IPS-15b (cell line): ENCODE data around the gene GNB3.

Experiments used
- H3K27me3 ChIP-seq: one replicate; pipeline ENCODE4 v1.6.1; 2013; ENCODE audit warnings: low read length; ENCODE audit not compliant: control insufficient read depth, insufficient read depth
- H3K36me3 ChIP-seq: one replicate; pipeline ENCODE4 v1.6.1; 2013; ENCODE audit warnings: low read length; ENCODE audit not compliant: control insufficient read depth, insufficient read depth
- H3K4me1 ChIP-seq: one replicate; pipeline ENCODE4 v1.6.1; 2013; ENCODE audit warnings: mild to moderate bottlenecking, low read length; ENCODE audit not compliant: control insufficient read depth, insufficient read depth
- H3K4me3 ChIP-seq: one replicate; pipeline ENCODE4 v1.5.1; 2013; ENCODE audit warnings: low read depth, low read length
- H3K9ac ChIP-seq: one replicate; pipeline ENCODE4 v1.6.1; 2013; ENCODE audit warnings: low read depth, mild to moderate bottlenecking, low read length
- H3K9me3 ChIP-seq: one replicate; pipeline ENCODE4 v1.6.1; 2013; ENCODE audit warnings: mild to moderate bottlenecking, low read length; ENCODE audit not compliant: control insufficient read depth, insufficient read depth

Gene GNB3

DNA sequence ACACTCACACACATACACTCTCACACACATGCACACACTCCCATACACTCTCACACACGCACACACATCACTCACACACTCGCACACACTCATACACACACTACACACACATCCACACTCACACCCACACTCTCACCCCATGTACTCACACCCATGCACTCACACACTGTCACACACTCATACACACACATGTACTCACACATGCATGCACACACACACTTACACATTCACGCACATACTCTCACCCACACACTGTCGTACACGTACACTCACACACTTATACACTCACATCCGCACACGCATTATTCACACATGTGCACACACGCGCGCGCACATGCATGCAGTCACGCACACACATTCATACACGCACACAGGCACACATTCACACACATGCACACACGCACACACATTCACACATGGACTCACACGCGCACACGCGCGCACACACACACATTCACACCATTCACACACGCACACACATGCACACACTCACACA lies 23.0 kb upstream of the GNB3 start:
- H3K4me1 ChIP-seq: peaks cover 16% of the 10 kb centered on the region
- H3K9me3 ChIP-seq: no peaks in the 10 kb centered on the region
- no peak overlapping the region for H3K9ac ChIP-seq
- H3K4me3 ChIP-seq: no peak overlapping the region
- H3K27me3 ChIP-seq: peaks cover 21% of the 10 kb centered on the region
- no peaks in the 10 kb centered on the region for H3K36me3 ChIP-seq

DNA sequence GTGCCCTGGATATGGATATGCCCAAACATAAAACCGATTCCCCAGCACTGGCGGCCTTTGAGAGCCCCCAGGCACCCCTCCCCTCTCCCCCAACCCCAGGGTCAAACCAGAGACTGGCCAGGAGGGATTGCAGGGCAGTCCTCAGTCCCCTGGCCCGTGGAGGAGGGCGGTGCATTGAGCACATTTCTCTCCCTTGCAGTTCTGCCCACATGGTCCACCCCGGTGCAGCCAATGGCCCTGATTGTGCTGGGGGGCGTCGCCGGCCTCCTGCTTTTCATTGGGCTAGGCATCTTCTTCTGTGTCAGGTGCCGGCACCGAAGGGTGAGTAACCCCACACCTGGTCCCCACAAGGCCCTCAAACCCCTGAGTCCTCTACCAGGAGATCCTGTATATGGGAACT lies 22.5 kb upstream of the GNB3 start:
- Histone ChIP-seq H3K4me1 (peaks cover 22% of the 10 kb centered on the region), H3K4me3 (no peak overlapping the region), H3K9me3 (no peaks in the 10 kb centered on the region), H3K9ac (no peak overlapping the region), H3K36me3 (no peaks in the 10 kb centered on the region), H3K27me3 (peaks cover 26% of the 10 kb centered on the region)

DNA sequence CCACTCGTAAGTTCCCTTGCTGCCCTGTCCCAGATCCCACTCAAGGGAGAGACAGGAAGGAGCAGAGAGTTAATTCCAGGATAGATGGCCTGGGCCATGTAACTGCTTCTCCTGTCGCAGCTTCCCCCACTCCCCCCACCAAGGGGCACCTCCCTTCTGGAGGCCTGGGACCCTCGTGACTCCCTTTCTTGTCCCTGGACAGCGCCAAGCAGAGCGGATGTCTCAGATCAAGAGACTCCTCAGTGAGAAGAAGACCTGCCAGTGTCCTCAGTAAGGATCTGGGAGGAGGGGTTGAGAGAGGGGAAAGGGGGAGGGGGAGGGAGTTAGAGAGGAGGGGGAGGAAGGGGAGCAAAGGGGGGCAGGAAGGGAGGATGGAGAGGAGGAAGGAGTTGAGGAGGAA lies 22.1 kb upstream of the GNB3 start:
- no peaks in the 10 kb centered on the region for H3K36me3 ChIP-seq
- H3K4me3 ChIP-seq: no peak overlapping the region
- H3K9me3 ChIP-seq: no peaks in the 10 kb centered on the region
- peaks cover 22% of the 10 kb centered on the region for H3K4me1 ChIP-seq
- H3K9ac ChIP-seq: no peak overlapping the region
- H3K27me3 ChIP-seq: peaks cover 29% of the 10 kb centered on the region

DNA sequence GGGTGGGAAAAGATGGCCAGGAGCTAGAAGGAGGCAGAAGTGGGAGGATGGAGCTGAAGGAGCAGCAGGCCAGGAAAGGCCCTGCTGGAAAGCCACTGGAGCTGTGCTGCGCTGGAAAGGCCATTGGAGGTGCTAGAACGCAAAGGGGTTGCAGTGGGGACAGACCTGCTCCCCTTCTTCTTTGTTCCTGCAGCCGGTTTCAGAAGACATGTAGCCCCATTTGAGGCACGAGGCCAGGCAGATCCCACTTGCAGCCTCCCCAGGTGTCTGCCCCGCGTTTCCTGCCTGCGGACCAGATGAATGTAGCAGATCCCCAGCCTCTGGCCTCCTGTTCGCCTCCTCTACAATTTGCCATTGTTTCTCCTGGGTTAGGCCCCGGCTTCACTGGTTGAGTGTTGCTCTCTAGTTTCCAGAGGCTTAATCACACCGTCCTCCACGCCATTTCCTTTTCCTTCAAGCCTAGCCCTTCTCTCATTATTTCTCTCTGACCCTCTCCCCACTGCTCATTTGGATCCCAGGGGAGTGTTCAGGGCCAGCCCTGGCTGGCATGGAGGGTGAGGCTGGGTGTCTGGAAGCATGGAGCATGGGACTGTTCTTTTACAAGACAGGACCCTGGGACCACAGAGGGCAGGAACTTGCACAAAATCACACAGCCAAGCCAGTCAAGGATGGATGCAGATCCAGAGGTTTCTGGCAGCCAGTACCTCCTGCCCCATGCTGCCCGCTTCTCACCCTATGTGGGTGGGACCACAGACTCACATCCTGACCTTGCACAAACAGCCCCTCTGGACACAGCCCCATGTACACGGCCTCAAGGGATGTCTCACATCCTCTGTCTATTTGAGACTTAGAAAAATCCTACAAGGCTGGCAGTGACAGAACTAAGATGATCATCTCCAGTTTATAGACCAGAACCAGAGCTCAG lies 21.4 kb upstream of the GNB3 start:
- H3K9me3 ChIP-seq: no peaks in the 10 kb centered on the region
- peaks cover 33% of the 10 kb centered on the region for H3K27me3 ChIP-seq
- H3K4me3 ChIP-seq: no peak overlapping the region
- H3K36me3 ChIP-seq: peaks cover 3% of the 10 kb centered on the region
- H3K4me1 ChIP-seq: peaks cover 22% of the 10 kb centered on the region
- no peak overlapping the region for H3K9ac ChIP-seq

DNA sequence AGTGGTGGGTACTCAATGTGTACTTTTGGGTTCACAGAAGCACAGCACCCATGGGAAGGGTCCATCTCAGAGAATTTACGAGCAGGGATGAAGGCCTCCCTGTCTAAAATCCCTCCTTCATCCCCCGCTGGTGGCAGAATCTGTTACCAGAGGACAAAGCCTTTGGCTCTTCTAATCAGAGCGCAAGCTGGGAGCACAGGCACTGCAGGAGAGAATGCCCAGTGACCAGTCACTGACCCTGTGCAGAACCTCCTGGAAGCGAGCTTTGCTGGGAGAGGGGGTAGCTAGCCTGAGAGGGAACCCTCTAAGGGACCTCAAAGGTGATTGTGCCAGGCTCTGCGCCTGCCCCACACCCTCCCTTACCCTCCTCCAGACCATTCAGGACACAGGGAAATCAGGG lies 20.6 kb upstream of the GNB3 start:
- peaks cover 41% of the 10 kb centered on the region for H3K27me3 ChIP-seq
- no peaks in the 10 kb centered on the region for H3K9me3 ChIP-seq
- H3K4me1 ChIP-seq: peaks cover 25% of the 10 kb centered on the region
- H3K4me3 ChIP-seq: peak overlapping the region; percentile 18
- H3K9ac ChIP-seq: no peak overlapping the region
- H3K36me3 ChIP-seq: peaks cover 3% of the 10 kb centered on the region

DNA sequence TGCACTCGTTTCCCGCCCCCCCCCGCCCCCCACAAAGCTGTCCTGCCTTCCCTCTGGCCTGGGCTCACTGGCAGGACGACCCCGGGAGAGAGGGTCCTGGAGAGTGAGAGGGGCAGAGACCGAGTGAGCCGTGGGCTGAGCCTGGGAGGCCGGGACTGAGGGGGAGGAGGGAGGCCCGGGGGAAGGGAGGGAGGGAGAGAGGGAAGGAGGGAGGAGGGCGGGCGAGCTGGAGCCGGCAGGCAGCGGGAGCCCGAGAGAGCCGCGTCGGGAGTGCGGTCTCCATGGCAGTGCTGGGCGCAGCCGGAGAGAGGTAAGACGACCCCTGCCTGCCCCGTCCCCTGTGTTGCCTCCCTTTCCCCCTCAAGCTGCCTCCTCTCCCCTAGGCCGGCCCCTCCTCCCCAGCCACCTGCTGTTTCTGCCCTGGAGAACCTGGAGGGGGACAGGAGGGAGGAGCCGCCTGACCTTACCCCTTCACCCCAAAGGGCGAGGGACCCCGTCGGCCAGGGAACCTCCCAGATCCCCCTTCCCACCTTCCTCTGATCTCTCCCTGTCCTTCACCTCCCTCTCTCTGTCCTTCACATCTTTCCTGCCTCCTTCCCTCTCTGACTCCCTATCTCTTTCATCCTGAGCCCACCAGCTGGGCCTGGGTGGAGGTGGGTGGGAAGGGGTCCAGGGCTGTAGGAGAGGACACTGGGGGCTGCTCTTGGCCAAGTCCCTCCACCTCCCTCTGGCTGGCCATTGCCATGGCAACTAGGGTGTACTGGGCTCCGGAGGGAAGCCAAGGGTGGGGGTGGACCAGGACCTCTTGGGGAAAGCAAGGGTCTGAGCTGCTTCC lies 18.9 kb upstream of the GNB3 start, which contains the start of gene GPR162:
Gene GPR162, plus strand, starts transcription at position 231 of the 835 bp plus-strand sequence. CDS start 2,078 bp downstream, outside the sequence.
- Histone ChIP-seq H3K4me3 (peak within 1 kb of the TSS; percentile 77), H3K9me3 (no peaks in the 10 kb centered on the region), H3K36me3 (peaks cover 3% of the 10 kb centered on the region), H3K9ac (no peak within 1 kb of the TSS), H3K27me3 (peaks cover 51% of the 10 kb centered on the region), H3K4me1 (peaks cover 26% of the 10 kb centered on the region)

DNA sequence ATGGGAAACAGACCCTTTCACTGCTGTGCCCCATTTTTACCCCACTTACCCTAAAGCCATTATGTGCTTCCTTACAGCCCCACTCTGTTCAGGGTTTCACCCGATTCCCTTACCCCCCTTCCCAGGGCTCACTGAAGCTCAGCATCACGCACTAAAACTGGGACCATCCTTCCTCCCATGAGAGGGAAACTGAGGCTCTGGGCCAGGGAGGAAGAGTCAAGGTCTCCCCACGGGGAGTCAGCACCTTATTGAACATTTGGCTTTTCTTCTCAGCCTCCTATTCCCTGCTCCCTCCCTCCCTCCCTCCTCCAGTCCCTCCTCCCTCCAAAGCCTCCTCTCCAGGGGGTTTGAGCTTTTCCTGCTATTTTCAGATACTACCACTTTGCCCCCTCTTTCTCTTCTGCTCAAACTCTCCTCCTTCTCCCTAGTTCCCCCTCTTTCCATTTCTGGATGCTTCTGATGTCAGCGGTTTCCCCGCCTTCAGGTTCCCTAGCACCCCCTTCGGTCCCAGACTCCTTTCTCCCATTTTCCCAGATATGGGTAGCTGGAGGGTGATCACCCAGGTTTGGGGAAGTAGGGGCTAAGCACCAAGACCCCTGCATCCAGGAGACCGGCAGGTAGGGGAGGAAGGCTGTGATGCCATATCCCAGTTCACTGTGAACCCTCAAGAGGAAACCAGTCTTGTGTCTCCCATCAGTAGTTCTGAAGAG lies 18.1 kb upstream of the GNB3 start:
- peaks cover 51% of the 10 kb centered on the region for H3K27me3 ChIP-seq
- no peak overlapping the region for H3K9ac ChIP-seq
- peaks cover 3% of the 10 kb centered on the region for H3K36me3 ChIP-seq
- H3K9me3 ChIP-seq: no peaks in the 10 kb centered on the region
- H3K4me3 ChIP-seq: peak overlapping the region; percentile 77
- peaks cover 31% of the 10 kb centered on the region for H3K4me1 ChIP-seq

DNA sequence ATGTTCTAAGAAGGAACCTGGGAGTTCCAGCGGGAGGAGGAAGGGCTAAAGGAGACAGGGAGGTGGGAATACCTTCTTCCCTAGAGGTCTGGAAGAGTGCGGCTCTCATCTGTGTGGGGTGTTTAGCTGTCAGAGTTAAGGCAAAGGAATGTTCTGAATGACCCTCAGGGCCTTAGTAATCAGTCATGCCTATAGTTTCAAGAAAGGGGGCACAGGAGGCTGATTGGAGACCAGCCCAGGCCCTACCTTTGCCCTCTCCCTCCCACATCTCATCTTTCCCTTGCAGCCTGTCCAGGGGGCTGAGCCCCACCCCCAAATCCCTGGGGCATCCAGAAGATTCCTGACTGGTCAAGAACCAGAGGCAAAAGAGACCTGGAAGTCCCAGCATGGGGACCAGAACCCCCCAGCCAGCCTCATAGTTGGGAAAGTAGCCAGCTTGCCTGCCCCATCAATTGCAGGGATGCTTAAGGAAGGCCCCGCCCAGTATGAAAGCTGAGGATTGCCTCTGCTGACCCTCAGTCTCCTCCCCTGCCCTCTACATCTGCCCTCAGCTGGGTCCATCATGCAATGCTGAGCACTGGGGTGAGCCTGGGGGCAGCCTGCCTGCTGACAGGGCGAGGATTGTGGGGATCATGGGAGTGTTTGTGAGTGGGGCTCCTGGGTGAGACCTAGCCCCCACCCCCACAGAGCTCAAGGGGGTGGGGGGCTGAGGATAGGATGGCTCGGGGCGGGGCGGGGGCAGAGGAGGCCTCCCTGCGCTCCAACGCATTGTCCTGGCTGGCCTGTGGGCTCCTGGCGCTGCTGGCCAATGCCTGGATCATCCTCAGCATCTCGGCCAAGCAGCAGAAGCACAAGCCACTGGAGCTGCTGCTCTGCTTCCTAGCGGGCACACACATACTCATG lies 17.3 kb upstream of the GNB3 start:
- Histone ChIP-seq H3K9ac (no peak overlapping the region), H3K4me3 (no peak overlapping the region), H3K4me1 (peaks cover 31% of the 10 kb centered on the region), H3K27me3 (peaks cover 51% of the 10 kb centered on the region), H3K9me3 (no peaks in the 10 kb centered on the region), H3K36me3 (peaks cover 3% of the 10 kb centered on the region)

DNA sequence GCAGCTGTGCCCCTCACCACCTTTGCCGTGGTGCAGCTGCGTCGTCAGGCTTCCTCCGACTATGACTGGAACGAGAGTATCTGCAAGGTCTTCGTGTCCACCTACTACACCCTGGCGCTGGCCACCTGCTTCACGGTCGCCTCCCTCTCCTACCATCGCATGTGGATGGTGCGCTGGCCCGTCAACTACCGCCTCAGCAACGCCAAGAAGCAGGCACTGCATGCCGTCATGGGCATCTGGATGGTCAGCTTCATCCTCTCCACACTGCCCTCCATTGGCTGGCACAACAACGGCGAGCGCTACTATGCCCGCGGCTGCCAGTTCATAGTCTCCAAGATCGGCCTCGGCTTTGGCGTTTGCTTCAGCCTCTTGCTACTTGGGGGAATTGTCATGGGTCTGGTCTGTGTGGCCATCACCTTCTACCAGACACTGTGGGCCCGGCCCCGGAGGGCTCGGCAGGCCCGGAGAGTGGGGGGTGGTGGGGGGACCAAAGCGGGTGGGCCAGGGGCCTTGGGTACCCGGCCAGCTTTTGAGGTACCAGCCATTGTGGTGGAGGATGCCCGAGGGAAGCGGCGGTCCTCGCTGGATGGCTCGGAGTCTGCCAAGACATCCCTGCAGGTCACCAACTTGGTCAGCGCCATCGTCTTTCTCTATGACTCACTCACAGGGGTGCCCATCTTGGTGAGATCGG lies 16.5 kb upstream of the GNB3 start:
- peaks cover 30% of the 10 kb centered on the region for H3K4me1 ChIP-seq

DNA sequence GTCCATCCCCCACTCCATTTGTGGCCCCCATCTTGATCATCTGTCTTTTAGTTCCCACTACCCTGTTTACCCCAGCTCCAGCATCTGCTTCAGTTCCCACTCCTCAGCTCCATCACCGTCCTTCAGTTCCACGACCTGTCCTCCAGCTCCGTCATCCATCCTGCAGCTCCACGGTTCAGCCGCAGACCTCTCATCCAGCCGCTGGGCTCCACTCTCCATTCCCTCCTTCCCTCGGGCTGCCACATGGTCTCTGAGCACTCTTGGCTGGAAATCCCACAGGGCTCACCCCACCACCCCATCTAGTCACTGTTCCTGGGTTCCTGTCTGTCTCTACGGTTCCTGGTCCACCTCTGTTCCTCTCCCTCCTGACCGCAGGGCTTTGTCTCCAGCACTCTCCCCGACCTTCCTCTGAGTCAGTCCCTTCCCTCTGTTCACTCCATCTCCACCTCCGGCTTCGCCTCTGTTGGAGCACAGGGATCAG lies 15.8 kb upstream of the GNB3 start:
- H3K36me3 ChIP-seq: peaks cover 8% of the 10 kb centered on the region
- peak overlapping the region; percentile 59 for H3K4me3 ChIP-seq
- H3K27me3 ChIP-seq: peaks cover 43% of the 10 kb centered on the region
- peak overlapping the region; percentile 60 for H3K9ac ChIP-seq
- no peaks in the 10 kb centered on the region for H3K9me3 ChIP-seq
- peaks cover 25% of the 10 kb centered on the region for H3K4me1 ChIP-seq

More for the DNA sequence above, 16.5 kb upstream of the GNB3 start:
- peak overlapping the region; percentile 59 for H3K4me3 ChIP-seq
- H3K27me3 ChIP-seq: peaks cover 50% of the 10 kb centered on the region
- H3K36me3 ChIP-seq: peaks cover 8% of the 10 kb centered on the region
- no peaks in the 10 kb centered on the region for H3K9me3 ChIP-seq
- H3K9ac ChIP-seq: no peak overlapping the region
